Lung (tissue), 12 donors: ENCODE data around the gene TMEM131L. TPM values are rescaled to one million over a fixed set of nuclear protein-coding genes. Genes with fewer than 3 reads are reported as not detected.

Experiments
- ATAC-seq: fragments of 200-7000 bp; cut with Tn5 transposase; one replicate; pipeline ENCODE4 v1.9.1; 2020; ENCODE audit warnings: moderate number of reproducible peaks; ENCODE audit not compliant: insufficient read depth, low FRiP score
- DNase-seq, 3 donors: peaks; one replicate each; pipeline ENCODE4 v3.0.0-alpha.2; 2013 to 2017
- H3K27ac ChIP-seq, 2 donors: one replicate each; pipeline ENCODE4 v1.5.1; 2013; ENCODE audit warnings: mild to moderate bottlenecking in 2 of 2, moderate library complexity in 2 of 2, control low read depth in 1 of 2, inconsistent platforms in 1 of 2, low read depth in 1 of 2, low read length in 1 of 2
- H3K27me3 ChIP-seq, 3 donors: one replicate each; pipeline ENCODE4 v1.5.1; 2013; ENCODE audit warnings: low read length in 2 of 3; ENCODE audit not compliant: control insufficient read depth in 3 of 3, insufficient read depth in 3 of 3
- H3K36me3 ChIP-seq, 4 donors: one replicate each; pipeline ENCODE4 v1.5.1; 2013; ENCODE audit warnings: low read length in 4 of 4, mild to moderate bottlenecking in 1 of 4, moderate library complexity in 1 of 4; ENCODE audit not compliant: control insufficient read depth in 4 of 4, insufficient read depth in 4 of 4
- H3K4me1 ChIP-seq, 5 donors: one replicate each; pipeline ENCODE4 v1.5.1; 2013; ENCODE audit warnings: low read length in 5 of 5, mild to moderate bottlenecking in 2 of 5, moderate library complexity in 1 of 5; ENCODE audit not compliant: control insufficient read depth in 5 of 5, insufficient read depth in 5 of 5
- H3K4me3 ChIP-seq: one replicate; pipeline ENCODE4 v1.5.1; 2013; ENCODE audit warnings: mild to moderate bottlenecking, control low read depth, moderate library complexity
- H3K9ac ChIP-seq, 2 donors: one replicate each; pipeline ENCODE4 v1.5.1; 2013; ENCODE audit warnings: low read length in 2 of 2, control low read depth in 1 of 2; ENCODE audit not compliant: insufficient read depth in 1 of 2
- H3K9me3 ChIP-seq, 4 donors: one replicate each; pipeline ENCODE4 v1.5.1; 2013; ENCODE audit warnings: low read length in 3 of 4, mild to moderate bottlenecking in 1 of 4, moderate library complexity in 1 of 4; ENCODE audit not compliant: control insufficient read depth in 4 of 4, insufficient read depth in 3 of 4
- WGBS, 2 donors: extraction: QIAGEN DNeasy Blood & Tissue Kit; methylation state at CpG; one replicate each; pipeline ENCODE4 v1.1.7; 2013; 5-methylcytosine and 5-hydroxymethylcytosine counted together
- polyA plus RNA-seq, 2 donors: library from polyadenylated mRNA; stranded (reverse); fragments of 200-250 nt; gene quantifications; one replicate each; pipeline ENCODE4 v1.2.1, GENCODE V29; 2013
- total RNA-seq, 2 donors: library from RNA; depleted of rRNA in 1 of 2; stranded (reverse); fragments of >200 nt in 1 of 2; gene quantifications; one replicate each; pipeline ENCODE4 v1.2.1, GENCODE V29; 2014 to 2021
- TF ChIP-seq, protein P1 (sequence below): IDR thresholded peaks from 2 replicates; pipeline ENCODE4 v1.5.1; 2012; ENCODE audit warnings: mild to moderate bottlenecking; ENCODE audit errors: control extremely low read depth, extremely low read depth
- donor health status: control.
- donor health status: control.
- donor health status: Bipolar disorder and iron deficiency.
- donor health status: healthy.
- donor health status: DM: yes; HTN: yes; CAD: no.

Gene TMEM131L
- total and polyA plus RNA-seq, 4 donors: 2.9 to 40.6 (median 11.8) TPM

DNA sequence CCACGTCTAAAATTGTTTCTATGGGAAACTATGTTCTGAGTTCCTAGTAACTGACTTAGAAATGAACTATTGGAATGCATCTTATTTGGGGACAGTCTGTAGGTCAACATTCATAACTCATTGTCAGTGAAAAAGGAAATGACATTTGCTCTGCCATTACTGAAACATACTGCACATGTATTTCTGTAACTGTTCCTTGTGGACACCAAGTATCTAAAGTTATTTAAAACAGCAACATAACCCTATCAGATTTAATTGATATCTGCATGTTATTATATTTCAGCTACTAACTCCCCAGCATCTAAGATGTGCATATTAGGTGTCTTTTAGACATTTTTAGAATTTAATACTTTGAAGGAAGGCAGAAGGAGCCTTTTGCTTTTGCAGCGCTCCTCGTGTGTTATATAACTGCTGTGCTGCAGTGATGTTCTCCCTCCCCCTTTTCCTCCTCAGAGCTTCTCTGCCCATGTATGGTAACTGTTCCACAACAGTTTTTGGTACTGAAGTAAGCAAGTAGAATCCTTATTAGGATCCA is 37.2 kb upstream of the TMEM131L start:
- TF ChIP-seq, protein P1, sequence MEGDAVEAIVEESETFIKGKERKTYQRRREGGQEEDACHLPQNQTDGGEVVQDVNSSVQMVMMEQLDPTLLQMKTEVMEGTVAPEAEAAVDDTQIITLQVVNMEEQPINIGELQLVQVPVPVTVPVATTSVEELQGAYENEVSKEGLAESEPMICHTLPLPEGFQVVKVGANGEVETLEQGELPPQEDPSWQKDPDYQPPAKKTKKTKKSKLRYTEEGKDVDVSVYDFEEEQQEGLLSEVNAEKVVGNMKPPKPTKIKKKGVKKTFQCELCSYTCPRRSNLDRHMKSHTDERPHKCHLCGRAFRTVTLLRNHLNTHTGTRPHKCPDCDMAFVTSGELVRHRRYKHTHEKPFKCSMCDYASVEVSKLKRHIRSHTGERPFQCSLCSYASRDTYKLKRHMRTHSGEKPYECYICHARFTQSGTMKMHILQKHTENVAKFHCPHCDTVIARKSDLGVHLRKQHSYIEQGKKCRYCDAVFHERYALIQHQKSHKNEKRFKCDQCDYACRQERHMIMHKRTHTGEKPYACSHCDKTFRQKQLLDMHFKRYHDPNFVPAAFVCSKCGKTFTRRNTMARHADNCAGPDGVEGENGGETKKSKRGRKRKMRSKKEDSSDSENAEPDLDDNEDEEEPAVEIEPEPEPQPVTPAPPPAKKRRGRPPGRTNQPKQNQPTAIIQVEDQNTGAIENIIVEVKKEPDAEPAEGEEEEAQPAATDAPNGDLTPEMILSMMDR: no peak
- Histone ChIP-seq H3K27me3 (no peaks in the 10 kb centered on the region), H3K36me3 (no peaks in the 10 kb centered on the region), H3K9me3 (no peaks in the 10 kb centered on the region), H3K4me3 (no peak overlapping the region), H3K9ac (no peak overlapping the region), H3K27ac (no peak overlapping the region), H3K4me1 (no peaks in the 10 kb centered on the region)
- WGBS, 2 donors: 69 to 72% methylated on average over 3 of the region's 3 CpGs
- ATAC-seq (no peak), DNase-seq (peak in 1 of 3 donors; percentile 55)

DNA sequence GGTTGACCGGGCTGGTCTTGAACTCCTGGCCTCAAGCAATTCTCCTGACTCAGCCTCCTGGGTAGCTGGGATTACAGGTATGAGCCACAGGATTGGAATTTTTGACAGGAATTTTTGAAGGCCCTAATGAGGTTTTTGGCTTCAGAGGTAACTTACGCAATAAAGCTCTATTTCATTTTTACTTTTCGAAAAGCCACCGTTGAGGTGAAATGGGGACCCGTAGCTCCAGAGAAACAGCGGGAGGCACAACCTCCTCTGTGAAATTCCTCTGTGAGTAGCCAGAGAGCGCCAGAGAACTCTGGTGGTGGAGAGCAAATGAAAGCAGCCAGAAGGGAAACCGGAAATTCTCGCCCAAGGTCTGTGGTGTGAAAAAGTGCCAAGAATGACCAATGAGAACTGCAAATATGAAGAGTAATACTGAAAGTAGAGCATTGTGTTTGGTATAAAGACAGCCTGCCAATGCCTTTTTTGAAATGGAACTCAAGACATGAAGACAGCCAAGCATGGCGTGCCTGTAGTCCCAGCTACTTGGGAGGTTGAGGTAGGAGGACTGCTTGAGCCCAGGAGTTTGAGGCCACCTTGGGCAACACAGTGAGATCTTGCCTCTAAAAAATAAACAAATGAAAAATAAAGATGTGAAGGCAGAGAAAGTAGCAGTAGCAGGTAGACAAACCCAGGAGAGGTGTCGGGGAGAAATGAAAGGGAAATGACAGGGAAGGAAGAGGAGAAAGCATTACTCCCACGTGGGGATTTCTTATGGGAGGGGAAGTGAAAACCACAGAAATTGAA is 33.0 kb upstream of the TMEM131L start:
- Histone ChIP-seq H3K4me1 (no peaks in the 10 kb centered on the region), H3K4me3 (no peak overlapping the region), H3K9me3 (no peaks in the 10 kb centered on the region), H3K36me3 (no peaks in the 10 kb centered on the region), H3K27ac (peak overlapping the region in 1 of 2 donors; percentile 72), H3K27me3 (no peaks in the 10 kb centered on the region), H3K9ac (no peak overlapping the region)
- WGBS, 2 donors: 36 to 48% methylated on average over 12 of the region's 12 CpGs
- ATAC-seq: peak; percentile 76
- TF ChIP-seq, protein P1: peak; percentile 52
- peak; percentile 35 to 63 (median 53) for DNase-seq

DNA sequence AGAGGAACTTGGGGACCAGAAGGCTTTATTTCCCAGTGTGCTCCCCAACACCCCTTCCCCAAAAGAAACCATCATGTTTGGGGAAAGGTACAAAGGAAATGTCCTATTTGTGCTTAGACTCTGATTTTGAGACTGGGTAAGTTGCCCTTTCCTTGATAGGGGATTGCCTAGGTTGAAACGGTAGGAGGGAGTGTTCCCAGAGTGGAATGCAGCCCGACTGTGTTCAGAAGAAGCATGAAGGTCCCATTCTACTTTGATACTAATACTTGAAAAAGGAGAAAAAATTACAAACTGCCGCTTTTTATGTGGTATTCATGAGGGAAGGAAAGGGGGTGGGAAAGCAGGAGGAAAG is 32.4 kb upstream of the TMEM131L start:
- ATAC-seq: no peak
- Histone ChIP-seq H3K9me3 (no peaks in the 10 kb centered on the region), H3K36me3 (no peaks in the 10 kb centered on the region), H3K9ac (no peak overlapping the region), H3K4me1 (no peaks in the 10 kb centered on the region), H3K4me3 (no peak overlapping the region), H3K27me3 (no peaks in the 10 kb centered on the region), H3K27ac (no peak overlapping the region)
- TF ChIP-seq, protein P1: no peak
- no peak for DNase-seq
- 25 to 41% methylated on average over 3 of the region's 3 CpGs for WGBS, 2 donors

DNA sequence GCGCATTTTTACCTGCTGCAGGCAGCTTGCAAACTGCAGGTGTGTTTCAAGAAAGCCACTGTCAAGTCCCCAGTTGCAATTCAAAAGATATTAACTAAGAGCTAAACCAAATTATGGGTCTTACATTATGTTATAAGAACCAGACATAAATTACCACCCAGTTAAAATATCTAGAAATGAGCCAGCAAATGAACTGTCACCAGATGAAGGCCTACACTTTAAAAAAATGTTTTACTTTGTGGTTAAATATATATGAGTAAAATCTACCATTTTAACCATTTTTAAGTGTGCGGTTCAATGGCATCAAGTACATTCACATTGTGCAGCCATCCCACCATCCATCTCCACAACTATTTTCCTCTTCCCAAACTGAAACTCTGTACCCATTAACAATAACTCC is 32.0 kb upstream of the TMEM131L start:
- 53 to 65% methylated on average over 2 of the region's 2 CpGs for WGBS, 2 donors
- ATAC-seq: no peak
- Histone ChIP-seq H3K4me3 (no peak overlapping the region), H3K9ac (no peak overlapping the region), H3K27ac (no peak overlapping the region), H3K4me1 (no peaks in the 10 kb centered on the region), H3K36me3 (no peaks in the 10 kb centered on the region), H3K9me3 (no peaks in the 10 kb centered on the region), H3K27me3 (no peaks in the 10 kb centered on the region)
- no peak for DNase-seq
- TF ChIP-seq, protein P1: no peak
